Tibial nerve (tissue), 3 donors: ENCODE results near the gene VAMP1.

Experiments
- CTCF ChIP-seq, 5 experiments: fragments of 200-600 bp in 3 of 5; fragments of 450-650 bp in 2 of 5; sonication (generic) in 3 of 5; IDR thresholded peaks; one replicate each; pipeline ENCODE4 v1.5.1; 2016 to 2019; ENCODE audit warnings: antibody characterized with exemption in 5 of 5, mild to moderate bottlenecking in 3 of 5, moderate library complexity in 2 of 5
- POLR2A ChIP-seq, 2 donors: fragments of 450-650 bp; IDR thresholded peaks; one replicate each; pipeline ENCODE4 v1.6.1; 2017; ENCODE audit warnings: antibody characterized with exemption in 2 of 2, mild to moderate bottlenecking in 2 of 2, moderate library complexity in 2 of 2

GRCh38 chr12:6442836-6443235 lies 27.6 kb downstream of the VAMP1 start:
- no peak for TF ChIP-seq POLR2A (IDR thresholded peaks at IDR 0.05)
- TF ChIP-seq CTCF (IDR thresholded peaks at IDR 0.05) = no peak
